GM13976 (cell line): Measurements from ENCODE around the gene HOXD12.

Source experiments
- DNase-seq: peaks from one replicate; pipeline ENCODE4 v3.0.0; 2012; ENCODE audit warnings: low spot score
- in situ Hi-C: fragments of 300-500 bp; cut with MboI; formaldehyde crosslinking; loops from one replicate; pipeline ENCODE4 v1.12.0; 2022; ENCODE audit warnings: low sequenced_read_pairs, mixed read lengths, inconsistent platforms; ENCODE audit not compliant: unreplicated experiment
- TF ChIP-seq, protein P1 (sequence below): IDR thresholded peaks from 2 replicates; pipeline ENCODE4 v1.5.1; 2012; ENCODE audit warnings: borderline replicate concordance, mild to moderate bottlenecking; ENCODE audit not compliant: insufficient read depth; ENCODE audit errors: extremely low read depth, missing control alignments, control extremely low read depth

The HOXD12 gene

DNA sequence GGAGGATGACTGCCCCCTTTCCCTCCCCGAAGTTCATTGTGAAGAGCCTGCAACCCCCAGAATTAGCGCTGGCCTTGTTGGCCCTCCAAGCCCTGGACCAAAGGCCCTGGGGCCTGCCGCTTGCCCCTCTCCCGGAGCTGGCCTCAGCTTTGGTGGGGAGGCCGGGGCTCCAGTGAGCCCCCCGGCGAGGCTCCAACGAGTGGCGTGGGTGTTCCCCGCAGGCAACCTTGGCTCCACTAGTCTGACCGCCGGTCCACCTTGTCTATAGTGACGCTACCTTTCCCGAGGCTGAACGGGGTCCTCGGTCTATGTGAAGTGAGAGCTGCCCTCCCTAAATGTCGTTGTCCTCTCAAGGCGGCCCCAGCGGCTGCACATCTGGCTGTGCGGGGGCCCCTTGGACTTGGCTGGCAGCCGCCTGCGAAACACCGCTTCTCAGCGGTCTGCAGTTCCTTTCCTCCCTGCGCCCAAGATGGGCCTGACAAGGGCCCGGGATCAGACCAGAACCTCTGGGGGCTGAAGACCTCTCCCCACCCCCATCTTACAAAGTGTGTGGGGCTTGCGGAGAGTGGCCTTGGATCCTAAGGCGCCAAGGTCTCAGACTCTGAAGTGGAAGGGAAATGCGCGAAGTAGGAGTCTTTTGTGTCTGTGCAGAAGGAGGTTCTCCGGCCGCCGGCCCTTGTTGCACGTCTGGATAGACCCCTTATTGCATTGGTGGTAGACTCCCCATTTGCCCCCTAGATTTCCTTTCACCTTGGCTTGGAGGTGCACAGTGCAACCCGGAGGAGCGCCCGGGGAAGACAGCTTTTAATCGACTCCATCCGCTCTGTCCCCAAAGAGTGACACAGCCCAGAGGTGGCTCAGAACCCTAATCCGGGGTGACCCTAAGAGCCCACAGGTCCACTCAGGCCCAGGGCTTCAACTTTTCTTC is 13.0 kb downstream of the HOXD12 start:
- TF ChIP-seq, protein P1, sequence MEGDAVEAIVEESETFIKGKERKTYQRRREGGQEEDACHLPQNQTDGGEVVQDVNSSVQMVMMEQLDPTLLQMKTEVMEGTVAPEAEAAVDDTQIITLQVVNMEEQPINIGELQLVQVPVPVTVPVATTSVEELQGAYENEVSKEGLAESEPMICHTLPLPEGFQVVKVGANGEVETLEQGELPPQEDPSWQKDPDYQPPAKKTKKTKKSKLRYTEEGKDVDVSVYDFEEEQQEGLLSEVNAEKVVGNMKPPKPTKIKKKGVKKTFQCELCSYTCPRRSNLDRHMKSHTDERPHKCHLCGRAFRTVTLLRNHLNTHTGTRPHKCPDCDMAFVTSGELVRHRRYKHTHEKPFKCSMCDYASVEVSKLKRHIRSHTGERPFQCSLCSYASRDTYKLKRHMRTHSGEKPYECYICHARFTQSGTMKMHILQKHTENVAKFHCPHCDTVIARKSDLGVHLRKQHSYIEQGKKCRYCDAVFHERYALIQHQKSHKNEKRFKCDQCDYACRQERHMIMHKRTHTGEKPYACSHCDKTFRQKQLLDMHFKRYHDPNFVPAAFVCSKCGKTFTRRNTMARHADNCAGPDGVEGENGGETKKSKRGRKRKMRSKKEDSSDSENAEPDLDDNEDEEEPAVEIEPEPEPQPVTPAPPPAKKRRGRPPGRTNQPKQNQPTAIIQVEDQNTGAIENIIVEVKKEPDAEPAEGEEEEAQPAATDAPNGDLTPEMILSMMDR = no peak
- in situ Hi-C loops = no loop called here

DNA sequence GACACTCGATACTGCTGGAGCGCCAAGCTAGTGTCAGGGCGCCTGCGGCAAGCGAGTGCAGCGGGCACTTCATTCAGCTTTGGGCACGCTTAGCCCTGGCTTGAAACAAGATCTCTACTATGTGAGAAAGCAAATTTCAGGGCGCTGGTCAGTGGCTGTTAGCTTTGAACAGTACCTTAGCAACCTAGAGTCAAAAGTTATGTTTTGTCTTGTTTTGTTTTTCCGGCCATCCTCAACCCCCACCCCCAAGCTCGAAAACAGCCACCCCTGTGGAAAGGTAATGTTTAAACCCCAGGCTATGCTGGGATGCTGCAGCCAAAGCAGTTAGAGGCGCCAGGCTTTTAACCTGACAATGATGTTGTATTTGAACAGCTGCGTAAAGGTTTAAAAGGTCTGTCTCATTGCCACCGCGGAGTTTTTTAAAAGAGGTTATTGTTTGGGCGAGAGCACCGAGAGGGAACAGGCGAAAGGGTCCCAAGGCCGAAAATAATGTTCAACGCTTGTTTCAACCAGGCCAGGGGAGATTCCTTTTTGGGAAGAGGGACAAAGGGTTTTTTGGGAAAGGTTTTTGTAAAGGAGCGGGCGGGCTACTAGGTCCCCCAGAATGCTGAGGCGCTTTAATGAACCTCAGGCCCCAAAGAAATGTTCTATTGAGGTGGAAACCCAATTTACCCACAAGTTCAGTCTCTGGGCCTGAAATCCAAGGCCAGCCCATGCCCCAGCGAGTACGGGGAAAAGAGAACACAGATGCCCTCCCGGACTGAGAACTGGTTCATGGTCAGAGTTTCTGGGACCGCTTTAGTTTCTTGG is 14.7 kb downstream of the HOXD12 start:
- TF ChIP-seq, protein P1 = no peak
- in situ Hi-C loops = no loop called here
- DNase-seq = no peak

More for the DNA sequence above, 13.0 kb downstream of the HOXD12 start:
- no peak for DNase-seq

DNA sequence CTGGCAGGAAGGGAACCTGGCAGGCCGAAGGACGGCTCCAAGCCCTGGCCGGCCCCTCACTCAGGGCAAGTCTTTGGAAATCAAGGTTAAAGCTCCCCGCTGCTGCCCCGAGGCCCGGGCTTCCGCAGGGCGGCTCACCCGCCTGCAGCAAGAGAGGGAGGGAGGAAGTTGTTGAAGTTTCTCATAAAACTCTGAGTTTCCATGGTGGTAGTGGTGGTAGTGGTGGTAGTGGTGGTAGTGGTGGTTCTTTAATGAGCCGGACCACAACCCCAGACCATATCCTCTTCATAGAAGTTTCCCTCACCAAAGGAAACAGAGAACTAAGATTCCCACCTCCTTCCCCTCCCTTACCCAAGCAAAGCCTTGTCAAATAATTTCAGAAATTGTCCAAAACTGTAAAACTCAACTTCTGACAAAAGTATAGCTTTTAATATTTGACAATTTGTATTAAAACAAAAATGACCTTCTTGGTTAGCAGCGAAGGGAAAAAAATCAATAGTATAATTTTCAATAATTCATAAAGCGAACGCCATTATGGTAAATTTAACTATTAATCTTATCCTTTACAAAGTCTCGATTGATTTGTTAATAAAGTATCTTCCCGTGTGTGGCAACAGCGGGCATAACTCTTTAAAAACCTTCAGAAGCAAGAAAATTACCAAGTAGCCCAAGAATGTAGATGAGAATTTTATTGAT is 15.5 kb downstream of the HOXD12 start:
- in situ Hi-C loops = no loop called here
- TF ChIP-seq, protein P1 = no peak
- no peak for DNase-seq

DNA sequence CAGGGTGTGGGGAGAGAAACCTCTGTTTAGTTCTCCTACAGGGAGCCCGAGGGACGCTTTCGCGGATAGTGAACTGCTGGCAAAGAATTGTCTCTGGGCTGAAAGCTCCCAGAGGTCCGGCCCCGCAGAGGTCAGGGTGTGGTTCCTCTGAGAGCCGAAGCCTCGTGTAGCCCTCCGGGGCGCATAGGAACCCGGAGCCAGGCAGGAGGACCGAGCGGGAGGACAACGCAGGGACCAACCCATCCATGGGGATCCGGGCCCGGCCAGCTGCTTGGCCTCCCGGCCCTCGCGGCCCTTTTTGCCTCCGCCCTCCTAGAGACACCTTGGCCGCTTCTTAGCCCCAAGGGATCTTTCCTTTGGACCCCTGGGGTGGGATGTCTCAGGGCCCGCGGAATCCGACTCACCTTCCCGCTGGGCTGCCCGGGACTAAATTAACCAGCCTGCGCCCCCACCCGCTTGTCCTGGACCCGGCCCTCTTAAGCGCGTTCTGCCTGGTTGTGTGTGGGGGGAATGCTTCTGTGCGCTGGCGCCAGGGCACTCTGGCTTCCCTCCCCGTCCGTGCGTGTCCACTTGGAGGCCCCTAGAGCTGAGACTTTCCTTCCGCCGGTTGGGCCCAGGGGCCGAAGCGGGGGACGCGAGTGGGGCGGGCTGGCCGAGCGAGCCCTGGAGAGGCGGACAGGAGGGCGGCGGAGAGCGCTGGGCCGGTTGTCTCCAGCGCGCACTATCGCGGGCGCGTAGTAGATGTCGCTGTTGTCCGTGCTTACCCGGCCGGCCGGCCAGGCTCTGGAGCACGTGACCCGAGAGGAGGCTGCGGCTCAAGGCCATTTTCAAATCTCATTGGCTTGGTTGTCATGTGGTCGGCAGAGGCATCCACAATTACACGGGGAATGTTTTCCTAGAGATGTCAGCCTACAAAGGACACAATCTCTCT is 16.6 kb downstream of the HOXD12 start, which contains the start of gene HOXD10:
Gene HOXD10, plus strand, starts transcription at position 896 of the 931 bp plus-strand sequence. CDS start 56 bp downstream, outside the sequence.
- DNase-seq = no peak
- TF ChIP-seq, protein P1 = no peak
- in situ Hi-C loops = no loop called here

DNA sequence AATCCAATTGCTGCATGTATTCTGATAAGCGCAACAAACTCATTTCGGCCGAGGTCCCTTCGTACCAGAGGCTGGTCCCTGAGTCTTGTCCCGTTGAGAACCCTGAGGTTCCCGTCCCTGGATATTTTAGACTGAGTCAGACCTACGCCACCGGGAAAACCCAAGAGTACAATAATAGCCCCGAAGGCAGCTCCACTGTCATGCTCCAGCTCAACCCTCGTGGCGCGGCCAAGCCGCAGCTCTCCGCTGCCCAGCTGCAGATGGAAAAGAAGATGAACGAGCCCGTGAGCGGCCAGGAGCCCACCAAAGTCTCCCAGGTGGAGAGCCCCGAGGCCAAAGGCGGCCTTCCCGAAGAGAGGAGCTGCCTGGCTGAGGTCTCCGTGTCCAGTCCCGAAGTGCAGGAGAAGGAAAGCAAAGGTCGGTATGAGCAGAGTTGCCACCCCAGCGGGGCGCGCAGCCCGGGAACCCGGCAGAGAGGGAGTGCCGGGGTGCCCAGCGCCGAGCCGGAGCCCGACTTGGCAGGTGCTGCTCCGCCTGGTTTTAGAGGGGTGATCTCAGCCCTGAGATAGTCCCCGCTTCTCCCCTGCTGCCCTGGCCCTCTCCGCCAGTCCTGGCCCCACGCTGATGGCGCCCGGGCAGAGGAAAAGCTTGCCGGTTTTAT is 17.7 kb downstream of the HOXD12 start:
- in situ Hi-C loops = no loop called here
- no peak for DNase-seq
- TF ChIP-seq, protein P1 = no peak
